ENCODE results near the gene ADAMTS3.

ADAMTS3 gene

GRCh38 chr4:72424006-72424405 is 145.0 kb downstream of the ADAMTS3 start:
- ChIA-PET CTCF (interaction anchor here (0.7 kb wide), 3 partner anchors 63 to 130 kb away, joined by 3 read pairs; no protein-coding TSS in a partner anchor), POLR2A (ENCODE audit: low non-redundant PET) (no interaction called here)
- no peak for TF ChIP-seq CTCF (conservative IDR thresholded peaks at IDR 0.05; ENCODE audit: low read depth)
- H3K27ac ChIP-seq: no peak overlapping the region
- DNase-seq (ENCODE audit: low spot score): no peak

GRCh38 chr4:72422416-72422815 is 146.6 kb downstream of the ADAMTS3 start:
- DNase-seq (ENCODE audit: low spot score): no peak
- CTCF ChIA-PET: interaction anchor here (0.6 kb wide), 2 partner anchors 129 to 1785 kb away, joined by 3 to 7 read pairs; no protein-coding TSS in a partner anchor
- H3K27ac ChIP-seq: no peak overlapping the region
- no peak for TF ChIP-seq CTCF (conservative IDR thresholded peaks at IDR 0.05; ENCODE audit: low read depth)
- POLR2A ChIA-PET (ENCODE audit: low non-redundant PET): no interaction called here

- ChIA-PET CTCF (no interaction called here), POLR2A (ENCODE audit: low non-redundant PET) (no interaction called here)
- peak; percentile 20 for DNase-seq (ENCODE audit: low spot score)
- no peak overlapping the region for H3K27ac ChIP-seq
- no peak for TF ChIP-seq CTCF (conservative IDR thresholded peaks at IDR 0.05; ENCODE audit: low read depth)
Measured at GRCh38 chr4:72418458-72418857, 150.6 kb downstream of the ADAMTS3 start.

- ChIA-PET CTCF (no interaction called here), POLR2A (ENCODE audit: low non-redundant PET) (no interaction called here)
- H3K27ac ChIP-seq: no peak overlapping the region
- no peak for TF ChIP-seq CTCF (conservative IDR thresholded peaks at IDR 0.05; ENCODE audit: low read depth)
- no peak for DNase-seq (ENCODE audit: low spot score)
Measured at GRCh38 chr4:72410158-72410557, 158.9 kb downstream of the ADAMTS3 start.

- DNase-seq (ENCODE audit: low spot score): no peak
- CTCF ChIA-PET: no interaction called here
- POLR2A ChIA-PET (ENCODE audit: low non-redundant PET): no interaction called here
- TF ChIP-seq CTCF (conservative IDR thresholded peaks at IDR 0.05; ENCODE audit: low read depth): no peak
- no peak overlapping the region for H3K27ac ChIP-seq
Measured at GRCh38 chr4:72408568-72408967, 160.5 kb downstream of the ADAMTS3 start.

- TF ChIP-seq CTCF (conservative IDR thresholded peaks at IDR 0.05; ENCODE audit: low read depth): no peak
- ChIA-PET CTCF (no interaction called here), POLR2A (ENCODE audit: low non-redundant PET) (no interaction called here)
- no peak overlapping the region for H3K27ac ChIP-seq
- DNase-seq (ENCODE audit: low spot score): no peak
Measured at GRCh38 chr4:72405417-72405816, 163.6 kb downstream of the ADAMTS3 start.

GRCh38 chr4:72397314-72397713 is 171.7 kb downstream of the ADAMTS3 start:
- ChIA-PET POLR2A (ENCODE audit: low non-redundant PET) (no interaction called here), CTCF (no interaction called here)
- no peak overlapping the region for H3K27ac ChIP-seq
- TF ChIP-seq CTCF (conservative IDR thresholded peaks at IDR 0.05; ENCODE audit: low read depth): no peak
- no peak for DNase-seq (ENCODE audit: low spot score)
